HepG2 (cell line): ENCODE data around the gene SLC2A13. TPM values are rescaled to one million over a fixed set of nuclear protein-coding genes. Genes with fewer than 3 reads are reported as not detected.

ENCODE experiments used
- ATAC-seq: fragments of 200-7000 bp; cut with Tn5 transposase; 3 replicates; pipeline ENCODE4 v1.9.1; 2020; ENCODE audit warnings: mild to moderate bottlenecking, moderate library complexity
- BruUV-seq: library from RNA; stranded (reverse); fragments of 400-500 nt; replicated peaks from 2 replicates; lab custom pipeline; 2021; lab: Mats Ljungman, UMichigan
- CTCF ChIA-PET: fragments of 300-600 bp; formaldehyde crosslinking; extraction: SDS; loops from one replicate; lab custom pipeline; 2021; ENCODE audit warnings: low total read pairs, inconsistent platforms, low intra/inter-chr PET ratio; lab: Yijun Ruan, JAX
- POLR2A ChIA-PET: fragments of 350-600 bp; sonication (Branson Sonifier 250); formaldehyde crosslinking; loops from one replicate; lab custom pipeline; 2020; ENCODE audit warnings: antibody characterized with exemption, inconsistent platforms; lab: Yijun Ruan, JAX
- DNase-seq: peaks from one replicate; pipeline ENCODE4 v3.0.0-alpha.2; 2015; ENCODE audit warnings: low spot score
- FAIRE-seq: peaks from 3 replicates; lab custom pipeline; 2011; peaks lifted over from hg19 to GRCh38; lab: Jason Lieb, UNC
- H2AFZ ChIP-seq: one replicate; pipeline ENCODE4 v1.6.1; 2011; ENCODE audit warnings: low read length, inconsistent platforms
- H3K27ac ChIP-seq: fragments of 300-600 bp; 3 replicates; pipeline ENCODE4 v1.8.0; 2011; ENCODE audit warnings: mixed run types, mild to moderate bottlenecking, mixed read lengths, low read length, inconsistent platforms; ENCODE audit not compliant: insufficient read depth; ENCODE audit errors: extremely low read length
- H3K27me3 ChIP-seq, 2 experiments: fragments of 200-600 bp in 1 of 2; 2 replicates in 1 of 2; 3 replicates in 1 of 2; pipeline versions ENCODE4 v1.6.0 to v1.8.0; 2011; ENCODE audit warnings: low read length in 2 of 2, mild to moderate bottlenecking in 2 of 2, moderate library complexity in 2 of 2, inconsistent platforms in 1 of 2; ENCODE audit not compliant: insufficient read depth in 2 of 2, control insufficient read depth in 1 of 2
- H3K36me3 ChIP-seq, 2 experiments: fragments of 200-600 bp in 1 of 2; replicated peaks in 1 of 2; 2 replicates in 1 of 2; 3 replicates in 1 of 2; pipeline versions ENCODE4 v1.5.1 to v1.8.0; 2011; ENCODE audit warnings: low read length in 2 of 2, inconsistent platforms in 1 of 2; ENCODE audit not compliant: insufficient read depth in 2 of 2, control insufficient read depth in 1 of 2
- H3K4me1 ChIP-seq: 2 replicates; pipeline ENCODE4 v1.5.1; 2012; ENCODE audit warnings: low read length, inconsistent platforms; ENCODE audit not compliant: insufficient read depth
- H3K4me2 ChIP-seq: 2 replicates; pipeline ENCODE4 v1.6.0; 2011; ENCODE audit warnings: low read depth, low read length, inconsistent platforms
- H3K4me3 ChIP-seq, 3 experiments: fragments of 200-600 bp in 1 of 3; sonication (generic), shearing (Covaris generic) in 1 of 3; replicated peaks in 1 of 3; 2 replicates each; pipeline ENCODE4 v1.5.1; 2011 to 2016; ENCODE audit warnings: low read length in 3 of 3, inconsistent platforms in 2 of 3, low read depth in 2 of 3, mild to moderate bottlenecking in 2 of 3, control low read depth in 1 of 3, mixed read lengths in 1 of 3; ENCODE audit not compliant: insufficient read depth in 1 of 3
- H3K79me2 ChIP-seq: one replicate; pipeline ENCODE4 v1.6.1; 2011; ENCODE audit warnings: low read length, inconsistent platforms; ENCODE audit not compliant: insufficient read depth
- H3K9ac ChIP-seq: 2 replicates; pipeline ENCODE4 v1.6.0; 2011; ENCODE audit warnings: mild to moderate bottlenecking, low read depth, low read length, inconsistent platforms; ENCODE audit not compliant: insufficient read depth
- H3K9me3 ChIP-seq: 2 replicates; pipeline ENCODE4 v1.5.1; 2012; ENCODE audit warnings: mild to moderate bottlenecking, low read length
- H4K20me1 ChIP-seq: 2 replicates; pipeline ENCODE4 v1.6.0; 2011; ENCODE audit warnings: inconsistent platforms, mild to moderate bottlenecking, low read length, moderate library complexity; ENCODE audit not compliant: insufficient read depth
- ARID2 ChIP-seq: sonication (generic); formaldehyde crosslinking; IDR thresholded peaks from 2 replicates; pipeline ENCODE4 v1.8.1; 2022; ENCODE audit warnings: mild to moderate bottlenecking, missing genetic modification reagents, borderline replicate concordance
- ARNTL ChIP-seq: sonication (generic); formaldehyde crosslinking; IDR thresholded peaks from 2 replicates; pipeline ENCODE4 v1.4.0; 2020; ENCODE audit warnings: mild to moderate bottlenecking, missing genetic modification reagents
- DMAP1 ChIP-seq: IDR thresholded peaks from 2 replicates; pipeline ENCODE4 v1.6.1; 2016
- FOXJ3 ChIP-seq: sonication (generic); formaldehyde crosslinking; IDR thresholded peaks from 2 replicates; pipeline ENCODE4 v1.4.0; 2020; ENCODE audit warnings: missing genetic modification reagents, mild to moderate bottlenecking, borderline replicate concordance
- GLMP ChIP-seq: sonication (generic); formaldehyde crosslinking; IDR thresholded peaks from 2 replicates; pipeline ENCODE4 v1.9.0; 2021; ENCODE audit warnings: missing genetic modification reagents, mild to moderate bottlenecking, borderline replicate concordance
- HCFC1 ChIP-seq: fragments of 150-350 bp; IDR thresholded peaks from 2 replicates; pipeline ENCODE4 v1.6.1; 2014; ENCODE audit warnings: low read depth, low read length
- MAFK ChIP-seq, 2 experiments: IDR thresholded peaks in 1 of 2; conservative IDR thresholded peaks in 1 of 2; 2 replicates each; pipeline ENCODE4 v1.6.1; 2011; ENCODE audit warnings: improper control_type of control experiment in 2 of 2, low read length in 2 of 2
- NCOA2 ChIP-seq: sonication (generic); formaldehyde crosslinking; IDR thresholded peaks from 2 replicates; pipeline ENCODE4 v1.8.0; 2022; ENCODE audit warnings: inconsistent platforms
- RXRA ChIP-seq: sonication (generic); formaldehyde crosslinking; IDR thresholded peaks from 2 replicates; pipeline ENCODE4 v1.5.1; 2020; ENCODE audit warnings: missing genetic modification reagents
- SAP130 ChIP-seq: IDR thresholded peaks from 2 replicates; pipeline ENCODE4 v1.6.1; 2016; ENCODE audit warnings: low read depth
- ZFP91 ChIP-seq: sonication (generic); formaldehyde crosslinking; IDR thresholded peaks from 2 replicates; pipeline ENCODE4 v1.9.0; 2022; ENCODE audit warnings: missing genetic modification reagents, mild to moderate bottlenecking, borderline replicate concordance
- ZNF639 ChIP-seq: conservative IDR thresholded peaks from 2 replicates; pipeline ENCODE4 v1.6.1; 2018; ENCODE audit warnings: missing genetic modification reagents
- WGBS: methylation state at CpG from one replicate; pipeline ENCODE4 v1.1.6; 2017; ENCODE audit warnings: low lambda C conversion rate; 5-methylcytosine and 5-hydroxymethylcytosine counted together
- in situ Hi-C: cut with HindIII; loops from 2 replicates; pipeline ENCODE4 v1.10.0; 2017; ENCODE audit warnings: low pct_unique_long_range_greater_than_20kb; ENCODE audit not compliant: extremely low pct_ligation_motif_present
- intact Hi-C: fragments of 100-400 bp; cut with micrococcal nuclease; formaldehyde crosslinking; loops from one replicate; pipeline ENCODE4 v1.10.0; 2022; ENCODE audit not compliant: unreplicated experiment
- polyA plus RNA-seq, 8 experiments: library from polyadenylated mRNA; depleted of rRNA in 3 of 8; stranded (reverse) in 7 of 8; unstranded in 1 of 8; fragments of >200 nt; fragmentation: Illumina TruSeq in 4 of 8; extraction: Trizol in 4 of 8; gene quantifications; 2 replicates each; pipeline versions ENCODE4 v1.2.1 to v1.2.3, GENCODE V29; 2011 to 2016; ENCODE audit warnings: low read depth in 4 of 8, missing spikeins in 1 of 8, mixed read lengths in 1 of 8; ENCODE audit not compliant: insufficient read depth in 1 of 8
- total RNA-seq, 5 experiments: library from RNA; depleted of rRNA; stranded (reverse); fragments of >200 nt; fragmentation: Illumina TruSeq; extraction: Trizol; gene quantifications; 2 replicates each; pipeline ENCODE4 v1.2.3, GENCODE V29; 2016; ENCODE audit warnings: low read depth in 1 of 5

The SLC2A13 gene
- total and polyA plus RNA-seq, 2 of the 13 experiments (the other 11 are each of a cell fraction or from before 2014, with no cell fraction given) = 5.5 to 6.0 TPM

- H3K9me3 ChIP-seq = no peaks in the 10 kb centered on the region
- FAIRE-seq = no peak
- in situ Hi-C loops = no loop called here
- no TSS peak for BruUV-seq
- H3K4me1 ChIP-seq = no peaks in the 10 kb centered on the region
- no peak overlapping the region for H3K9ac ChIP-seq
- TF ChIP-seq NCOA2 = no peak
- TF ChIP-seq MAFK (conservative IDR thresholded peaks at IDR 0.05 in 1 of 2, IDR thresholded peaks at IDR 0.05 in 1 of 2; ENCODE audit: low read length in 2 of 2) = peak in 1 of 2 experiments; percentile 41; a peak in 2 of 4 replicates
- no peak for TF ChIP-seq RXRA (CRISPR knock-in tag)
- no peak for TF ChIP-seq ZNF639 (CRISPR knock-in tag)
- TF ChIP-seq, all 625 proteins: peak for 1
- intact Hi-C loops = no loop called here
- no peak overlapping the region for H2AFZ ChIP-seq
- ChIA-PET POLR2A (no interaction called here), CTCF (no interaction called here)
- H3K4me3 ChIP-seq = no peak overlapping the region
- H3K79me2 ChIP-seq = no peaks in the 10 kb centered on the region
- DNase-seq (no peak), ATAC-seq (no peak)
- no peaks in the 10 kb centered on the region for H3K36me3 ChIP-seq
- no peak overlapping the region for H3K4me2 ChIP-seq
- no peaks in the 10 kb centered on the region for H4K20me1 ChIP-seq
- H3K27me3 ChIP-seq = no peaks in the 10 kb centered on the region
- H3K27ac ChIP-seq = no peak overlapping the region
These were observed 72.6 kb downstream of the SLC2A13 start for GRCh38 chr12:40033242-40033630.

GRCh38 chr12:40032433-40033241 lies 73.2 kb downstream of the SLC2A13 start:
- TF ChIP-seq DMAP1 (no peak), ZFP91 (CRISPR knock-in tag) (no peak), ARID2 (CRISPR knock-in tag) (no peak), ARNTL (no peak), HCFC1 (no peak), SAP130 (CRISPR knock-in tag) (no peak), FOXJ3 (CRISPR knock-in tag) (no peak), GLMP (CRISPR knock-in tag) (no peak)
- H3K4me3 ChIP-seq = no peak overlapping the region
- H3K9me3 ChIP-seq = no peaks in the 10 kb centered on the region
- DNase-seq (no peak), FAIRE-seq (no peak), ATAC-seq (no peak)
- ChIA-PET POLR2A (no interaction called here), CTCF (no interaction called here)
- 96% methylated on average over 5 of the region's 5 CpGs for WGBS
- H3K79me2 ChIP-seq = no peaks in the 10 kb centered on the region
- no TSS peak for BruUV-seq
- no peak overlapping the region for H2AFZ ChIP-seq
- in situ Hi-C loops (no loop called here), intact Hi-C loops (no loop called here)
- no peak overlapping the region for H3K9ac ChIP-seq
- H3K4me2 ChIP-seq = no peak overlapping the region
- H3K27me3 ChIP-seq = no peaks in the 10 kb centered on the region
- no peaks in the 10 kb centered on the region for H3K4me1 ChIP-seq
- H3K36me3 ChIP-seq = no peaks in the 10 kb centered on the region
- no peak overlapping the region for H3K27ac ChIP-seq
- H4K20me1 ChIP-seq = no peaks in the 10 kb centered on the region
